Astrocyte (in vitro differentiated cells and primary cell): ENCODE data around the gene USP30. TPM values are rescaled to one million over a fixed set of nuclear protein-coding genes. Genes with fewer than 3 reads are reported as not detected.

Experiments used
- DNase-seq: peaks from one replicate; pipeline ENCODE4 v3.0.0-alpha.2; 2010; ENCODE audit warnings: low read depth
- FAIRE-seq: peaks from 2 replicates; lab custom pipeline; 2011; peaks lifted over from hg19 to GRCh38; lab: Jason Lieb, UNC
- H2AFZ ChIP-seq: 2 replicates; pipeline ENCODE4 v1.6.0; 2012; ENCODE audit warnings: low read depth, low read length, inconsistent platforms
- H3K27ac ChIP-seq: 2 replicates; pipeline ENCODE4 v1.5.1; 2011; ENCODE audit warnings: low read depth, low read length, inconsistent platforms
- H3K27me3 ChIP-seq: 2 replicates; pipeline ENCODE4 v1.6.0; 2011; ENCODE audit warnings: low read length, inconsistent platforms; ENCODE audit not compliant: insufficient read depth
- H3K36me3 ChIP-seq: 2 replicates; pipeline ENCODE4 v1.5.1; 2011; ENCODE audit warnings: low read length, inconsistent platforms; ENCODE audit not compliant: insufficient read depth
- H3K4me1 ChIP-seq: 2 replicates; pipeline ENCODE4 v1.5.1; 2011; ENCODE audit warnings: low read length, inconsistent platforms; ENCODE audit not compliant: insufficient read depth
- H3K4me2 ChIP-seq: 2 replicates; pipeline ENCODE4 v1.6.0; 2012; ENCODE audit warnings: low read length, inconsistent platforms
- H3K4me3 ChIP-seq: 2 replicates; pipeline ENCODE4 v1.5.1; 2011; ENCODE audit warnings: low read depth, mild to moderate bottlenecking, low read length, inconsistent platforms; ENCODE audit not compliant: insufficient read depth
- H3K79me2 ChIP-seq: 2 replicates; pipeline ENCODE4 v1.6.0; 2012; ENCODE audit warnings: mild to moderate bottlenecking, low read length, inconsistent platforms; ENCODE audit not compliant: insufficient read depth
- H3K9ac ChIP-seq: 2 replicates; pipeline ENCODE4 v1.6.0; 2012; ENCODE audit warnings: mild to moderate bottlenecking, low read length, inconsistent platforms
- H3K9me3 ChIP-seq: 2 replicates; pipeline ENCODE4 v1.5.1; 2012; ENCODE audit warnings: low read depth, mild to moderate bottlenecking, low read length, inconsistent platforms; ENCODE audit not compliant: insufficient read depth
- H4K20me1 ChIP-seq: 2 replicates; pipeline ENCODE4 v1.6.0; 2012; ENCODE audit warnings: low read length, inconsistent platforms; ENCODE audit not compliant: insufficient read depth
- H3K27ac Mint-ChIP-seq: one replicate; pipeline ENCODE4 v1.8.0; 2021; ENCODE audit warnings: mild to moderate bottlenecking, mixed read lengths; ENCODE audit not compliant: unreplicated experiment
- H3K27me3 Mint-ChIP-seq: one replicate; pipeline ENCODE4 v1.8.0; 2021; ENCODE audit warnings: low read depth, mixed read lengths; ENCODE audit not compliant: unreplicated experiment
- H3K36me3 Mint-ChIP-seq: one replicate; pipeline ENCODE4 v1.8.0; 2021; ENCODE audit warnings: low read depth, mixed read lengths; ENCODE audit not compliant: unreplicated experiment
- H3K4me1 Mint-ChIP-seq: one replicate; pipeline ENCODE4 v1.8.0; 2021; ENCODE audit warnings: low read depth, mixed read lengths; ENCODE audit not compliant: unreplicated experiment
- H3K4me3 Mint-ChIP-seq: one replicate; pipeline ENCODE4 v1.8.0; 2021; ENCODE audit warnings: mild to moderate bottlenecking, moderate library complexity, mixed read lengths; ENCODE audit not compliant: unreplicated experiment
- H3K9me3 Mint-ChIP-seq: one replicate; pipeline ENCODE4 v1.8.0; 2021; ENCODE audit warnings: mild to moderate bottlenecking, mixed read lengths; ENCODE audit not compliant: unreplicated experiment
- EZH2 ChIP-seq: IDR thresholded peaks from 2 replicates; pipeline ENCODE4 v1.6.1; 2012; ENCODE audit warnings: mild to moderate bottlenecking, low read length, inconsistent platforms; ENCODE audit not compliant: insufficient read depth
- total RNA-seq: library from RNA; stranded (reverse); gene quantifications from 2 replicates; pipeline ENCODE4 v1.2.1, GENCODE V29; 2021
- TF ChIP-seq, protein P1 (sequence below): IDR thresholded peaks from 2 replicates; pipeline ENCODE4 v1.5.1; 2011; ENCODE audit warnings: low read depth, mild to moderate bottlenecking, inconsistent platforms, low read length, moderate library complexity; ENCODE audit not compliant: insufficient read depth

Gene USP30
- total RNA-seq, 1 donor from 2014 or later, result 12.1 TPM

DNA sequence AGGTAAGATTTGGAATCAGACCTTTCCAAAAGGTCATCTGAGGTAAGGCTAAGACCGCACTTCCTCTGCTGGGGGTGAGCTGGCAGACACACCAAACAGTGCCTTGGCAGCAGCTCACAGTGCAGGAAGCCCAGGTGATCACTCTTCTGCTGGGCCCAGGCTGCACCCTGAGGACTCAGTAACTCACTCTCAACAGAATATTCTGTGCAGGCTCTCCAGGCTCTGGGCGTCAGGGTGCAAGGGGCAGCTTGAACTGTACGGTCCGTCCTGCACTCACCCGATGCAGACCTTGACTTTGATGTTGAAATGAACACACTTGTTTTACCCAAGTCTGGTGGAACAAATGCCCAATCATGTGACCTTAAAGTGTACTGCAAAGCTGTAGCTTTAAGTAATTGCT, 34.9 kb downstream of the USP30 start:
- TF ChIP-seq, protein P1, sequence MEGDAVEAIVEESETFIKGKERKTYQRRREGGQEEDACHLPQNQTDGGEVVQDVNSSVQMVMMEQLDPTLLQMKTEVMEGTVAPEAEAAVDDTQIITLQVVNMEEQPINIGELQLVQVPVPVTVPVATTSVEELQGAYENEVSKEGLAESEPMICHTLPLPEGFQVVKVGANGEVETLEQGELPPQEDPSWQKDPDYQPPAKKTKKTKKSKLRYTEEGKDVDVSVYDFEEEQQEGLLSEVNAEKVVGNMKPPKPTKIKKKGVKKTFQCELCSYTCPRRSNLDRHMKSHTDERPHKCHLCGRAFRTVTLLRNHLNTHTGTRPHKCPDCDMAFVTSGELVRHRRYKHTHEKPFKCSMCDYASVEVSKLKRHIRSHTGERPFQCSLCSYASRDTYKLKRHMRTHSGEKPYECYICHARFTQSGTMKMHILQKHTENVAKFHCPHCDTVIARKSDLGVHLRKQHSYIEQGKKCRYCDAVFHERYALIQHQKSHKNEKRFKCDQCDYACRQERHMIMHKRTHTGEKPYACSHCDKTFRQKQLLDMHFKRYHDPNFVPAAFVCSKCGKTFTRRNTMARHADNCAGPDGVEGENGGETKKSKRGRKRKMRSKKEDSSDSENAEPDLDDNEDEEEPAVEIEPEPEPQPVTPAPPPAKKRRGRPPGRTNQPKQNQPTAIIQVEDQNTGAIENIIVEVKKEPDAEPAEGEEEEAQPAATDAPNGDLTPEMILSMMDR, result no peak
- Histone ChIP-seq H3K27me3 (no peaks in the 10 kb centered on the region), H2AFZ (no peak overlapping the region), H3K4me3 (no peak overlapping the region), H3K27ac (no peak overlapping the region), H3K36me3 (peaks cover 27% of the 10 kb centered on the region), H3K4me2 (no peak overlapping the region), H3K4me1 (peaks cover 6% of the 10 kb centered on the region), H3K79me2 (peaks cover 19% of the 10 kb centered on the region), H3K9me3 (no peaks in the 10 kb centered on the region), H3K9ac (no peak overlapping the region), H4K20me1 (no peaks in the 10 kb centered on the region)
- no peak overlapping the region for H3K27ac Mint-ChIP-seq
- H3K36me3 Mint-ChIP-seq, result peaks cover 17% of the 10 kb centered on the region
- no peak overlapping the region for H3K4me3 Mint-ChIP-seq
- no peaks in the 10 kb centered on the region for H3K27me3 Mint-ChIP-seq
- DNase-seq (no peak), FAIRE-seq (no peak)
- H3K9me3 Mint-ChIP-seq, result peaks cover 5% of the 10 kb centered on the region
- peaks cover 4% of the 10 kb centered on the region for H3K4me1 Mint-ChIP-seq

DNA sequence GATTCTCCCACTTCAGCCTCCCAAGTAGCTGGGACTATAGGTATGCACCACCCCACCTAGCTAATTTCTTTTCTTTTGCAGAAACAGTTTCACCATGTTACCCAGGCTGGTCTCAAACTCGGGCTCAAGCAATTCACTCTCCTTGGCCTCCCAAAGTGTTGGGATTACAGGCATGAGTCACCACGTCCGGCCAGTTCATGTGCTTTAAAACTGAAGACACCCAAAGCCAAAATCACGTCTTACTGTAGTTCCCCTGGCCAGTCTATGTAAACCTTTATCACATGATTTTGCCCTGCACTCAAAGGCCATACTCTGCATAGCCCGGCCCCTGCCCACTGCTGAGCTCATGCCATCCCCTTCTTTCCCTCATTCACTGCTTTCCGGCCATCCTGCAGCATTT, 36.4 kb downstream of the USP30 start:
- Mint-ChIP-seq H3K27me3 (no peaks in the 10 kb centered on the region), H3K27ac (no peak overlapping the region), H3K36me3 (peaks cover 10% of the 10 kb centered on the region), H3K4me1 (peaks cover 6% of the 10 kb centered on the region), H3K4me3 (no peak overlapping the region), H3K9me3 (peaks cover 6% of the 10 kb centered on the region)
- no peak overlapping the region for H3K27ac ChIP-seq
- H4K20me1 ChIP-seq, result no peaks in the 10 kb centered on the region
- H3K4me1 ChIP-seq, result peaks cover 16% of the 10 kb centered on the region
- H3K79me2 ChIP-seq, result peaks cover 28% of the 10 kb centered on the region
- no peak overlapping the region for H3K9ac ChIP-seq
- H3K36me3 ChIP-seq, result peaks cover 27% of the 10 kb centered on the region
- H3K4me3 ChIP-seq, result no peak overlapping the region
- H3K27me3 ChIP-seq, result no peaks in the 10 kb centered on the region
- TF ChIP-seq, protein P1, result no peak
- TF ChIP-seq EZH2, result no peak
- DNase-seq (no peak), FAIRE-seq (no peak)
- no peaks in the 10 kb centered on the region for H3K9me3 ChIP-seq
- H2AFZ ChIP-seq, result no peak overlapping the region
- no peak overlapping the region for H3K4me2 ChIP-seq

DNA sequence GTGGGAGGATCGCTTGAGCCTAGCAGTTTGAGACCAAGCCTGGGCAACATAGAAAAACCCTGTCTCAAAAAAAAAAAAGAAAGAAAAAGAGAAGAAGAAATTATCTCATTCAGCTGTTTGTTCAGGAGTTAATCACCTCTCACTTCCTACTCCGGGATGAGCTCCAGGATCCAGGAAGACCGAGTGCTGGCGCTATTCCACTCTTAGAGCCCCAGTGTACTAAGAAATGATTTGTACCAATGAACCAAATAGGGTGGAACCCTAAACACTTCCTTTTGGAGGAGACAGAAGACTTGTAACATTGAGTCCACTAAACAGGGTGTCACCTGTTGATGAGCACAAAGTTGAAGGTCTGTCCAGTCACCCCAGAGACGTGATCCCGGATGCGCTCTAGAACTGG, 37.3 kb downstream of the USP30 start:
- H3K4me1 ChIP-seq, result peaks cover 16% of the 10 kb centered on the region
- H3K9me3 Mint-ChIP-seq, result peaks cover 6% of the 10 kb centered on the region
- TF ChIP-seq, protein P1, result no peak
- TF ChIP-seq EZH2, result no peak
- peaks cover 6% of the 10 kb centered on the region for H3K4me1 Mint-ChIP-seq
- peaks cover 28% of the 10 kb centered on the region for H3K79me2 ChIP-seq
- no peak overlapping the region for H3K27ac Mint-ChIP-seq
- H3K36me3 ChIP-seq, result peaks cover 23% of the 10 kb centered on the region
- no peaks in the 10 kb centered on the region for H4K20me1 ChIP-seq
- no peak overlapping the region for H2AFZ ChIP-seq
- H3K27ac ChIP-seq, result no peak overlapping the region
- H3K4me3 Mint-ChIP-seq, result no peak overlapping the region
- DNase-seq, result no peak
- no peak overlapping the region for H3K9ac ChIP-seq
- no peak overlapping the region for H3K4me3 ChIP-seq
- no peak for FAIRE-seq
- no peaks in the 10 kb centered on the region for H3K27me3 ChIP-seq
- H3K9me3 ChIP-seq, result no peaks in the 10 kb centered on the region
- H3K27me3 Mint-ChIP-seq, result no peaks in the 10 kb centered on the region
- no peak overlapping the region for H3K4me2 ChIP-seq
- peaks cover 10% of the 10 kb centered on the region for H3K36me3 Mint-ChIP-seq
